ENCODE results near the gene KCTD13.
A peak's percentile ranks its signal among the peaks of the same experiment; 100 is the strongest.
"Not testable (repeated sequence)": the region's sequence is repeated elsewhere in the genome, so short reads cannot be mapped to it uniquely, and the experiment has no call there.

The KCTD13 gene

DNA sequence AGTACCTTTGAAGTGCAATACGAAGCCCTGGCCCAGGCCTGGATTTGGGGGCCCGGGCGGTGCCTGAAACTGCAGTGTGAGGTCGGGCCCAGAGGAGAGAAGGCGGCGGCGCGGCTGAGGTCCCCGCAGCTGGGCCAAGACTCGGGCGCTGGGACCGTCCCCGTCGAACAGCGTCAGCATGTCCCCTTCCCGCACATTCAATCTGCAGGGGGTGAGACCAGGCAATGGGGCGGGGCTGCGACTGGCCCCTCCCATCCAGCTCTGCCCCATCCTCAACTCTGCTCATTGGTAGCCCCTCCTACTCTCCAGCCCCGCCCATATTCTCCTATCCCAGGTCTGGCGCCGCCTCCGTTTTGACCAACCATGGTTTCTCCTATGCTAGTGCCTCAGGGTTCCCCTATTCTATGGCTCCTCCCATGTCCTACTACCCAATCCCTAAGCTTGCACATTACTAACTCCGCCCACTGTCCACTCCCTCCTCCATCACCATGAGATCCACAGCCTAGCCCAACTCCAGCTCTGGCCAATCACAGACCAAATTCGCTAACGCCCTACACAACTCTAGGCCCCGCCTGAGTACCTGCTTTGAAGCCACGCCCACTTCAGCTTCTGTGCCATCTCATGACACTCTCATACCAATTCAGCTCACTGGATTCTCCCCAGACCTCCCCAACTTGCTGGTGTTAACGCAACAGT lies 48.6 kb downstream of the KCTD13 start:
- no peak for DNase-seq (ENCODE audit: low read depth)

DNA sequence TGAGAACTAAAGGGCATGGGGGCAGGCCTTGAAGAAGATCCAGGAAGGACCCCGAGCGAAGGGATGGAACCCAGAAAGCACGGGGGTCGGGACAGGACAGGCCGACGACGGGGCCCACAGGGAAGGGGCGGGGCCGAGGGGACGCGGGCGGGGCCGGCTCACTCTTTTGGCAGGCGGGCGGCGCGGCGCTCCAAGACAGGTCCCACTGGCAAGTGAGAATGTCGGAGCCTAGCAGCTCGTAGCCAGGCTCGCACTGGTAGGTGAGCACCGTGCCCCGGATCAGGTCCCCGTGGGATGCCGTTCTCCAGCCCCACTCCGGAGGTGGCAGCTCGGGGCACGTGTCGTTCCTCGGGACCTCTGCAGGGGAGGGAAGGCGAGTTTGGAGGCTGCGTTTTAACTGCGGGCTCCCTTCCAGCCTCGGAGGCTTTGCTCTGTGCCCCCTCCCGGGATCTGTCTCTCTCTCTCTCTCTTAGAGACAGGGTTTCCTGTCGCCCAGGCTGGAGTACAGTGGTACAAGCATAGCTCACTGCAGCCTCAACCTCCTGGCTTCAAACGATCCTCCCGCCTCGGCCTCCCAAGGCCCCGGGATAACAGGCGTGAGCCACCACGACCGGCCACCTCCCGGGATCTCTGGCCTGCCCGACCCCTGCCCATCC lies 49.3 kb downstream of the KCTD13 start:
- DNase-seq (ENCODE audit: low read depth), result no peak

DNA sequence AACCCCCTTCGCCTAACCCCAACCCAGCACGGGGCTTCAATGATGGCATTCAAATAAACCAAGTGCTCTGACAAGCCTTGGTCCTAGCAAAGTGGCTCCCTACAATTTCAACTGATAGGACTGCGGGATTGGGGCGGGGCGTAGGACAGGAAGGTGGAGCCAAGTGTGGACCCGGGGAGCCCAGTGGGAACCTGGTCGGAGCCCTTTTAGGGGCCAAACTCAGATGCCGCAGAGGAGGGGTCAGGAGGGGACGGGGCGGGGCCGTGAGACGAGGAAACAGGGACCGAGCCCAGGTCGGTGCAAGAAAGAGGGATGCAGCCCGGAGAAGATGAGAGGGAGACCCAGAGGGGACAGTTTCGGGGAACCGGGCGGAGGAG lies 49.8 kb downstream of the KCTD13 start:
- no peak for DNase-seq (ENCODE audit: low read depth)

DNA sequence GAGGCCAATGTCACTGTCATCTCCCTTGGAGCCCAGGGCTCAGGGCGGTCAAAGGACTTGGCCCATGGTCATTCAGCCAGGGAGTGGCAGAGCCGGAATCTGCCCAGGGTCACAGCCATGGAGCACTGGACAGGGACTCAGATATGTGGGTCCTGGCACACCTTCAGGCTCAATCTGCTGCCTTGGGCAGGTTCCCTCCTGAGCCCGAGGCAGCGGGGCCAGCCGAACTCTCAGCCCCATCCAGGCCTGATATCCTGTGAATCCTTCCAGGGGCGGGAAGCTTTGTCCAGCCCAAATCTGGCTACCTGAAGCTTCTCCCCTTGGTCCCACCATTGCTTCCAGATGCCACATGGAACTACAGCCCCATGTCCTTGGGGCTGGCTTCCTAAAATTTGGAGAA lies 50.8 kb downstream of the KCTD13 start:
- no peak for DNase-seq (ENCODE audit: low read depth)

DNA sequence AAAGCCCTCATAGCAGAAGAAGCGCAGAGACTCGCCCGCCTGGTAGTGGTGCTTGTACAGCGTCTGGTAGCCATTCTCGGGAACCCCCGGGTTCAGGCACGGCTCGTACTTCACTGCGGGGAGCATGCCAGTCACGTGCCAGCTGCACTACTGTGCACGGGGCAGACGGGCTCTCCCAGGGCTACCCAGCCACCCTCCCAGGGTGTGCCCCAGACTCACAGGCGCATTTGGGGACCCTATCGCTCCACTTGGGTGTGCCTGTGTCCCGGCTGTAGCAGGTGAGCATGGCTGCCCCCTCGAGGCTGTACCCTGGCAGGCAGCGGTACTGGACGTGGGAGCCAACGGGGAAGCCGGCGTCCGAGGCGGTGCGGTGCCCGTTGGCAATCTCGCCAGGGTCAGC lies 52.7 kb downstream of the KCTD13 start:
- no peak for DNase-seq (ENCODE audit: low read depth)

DNA sequence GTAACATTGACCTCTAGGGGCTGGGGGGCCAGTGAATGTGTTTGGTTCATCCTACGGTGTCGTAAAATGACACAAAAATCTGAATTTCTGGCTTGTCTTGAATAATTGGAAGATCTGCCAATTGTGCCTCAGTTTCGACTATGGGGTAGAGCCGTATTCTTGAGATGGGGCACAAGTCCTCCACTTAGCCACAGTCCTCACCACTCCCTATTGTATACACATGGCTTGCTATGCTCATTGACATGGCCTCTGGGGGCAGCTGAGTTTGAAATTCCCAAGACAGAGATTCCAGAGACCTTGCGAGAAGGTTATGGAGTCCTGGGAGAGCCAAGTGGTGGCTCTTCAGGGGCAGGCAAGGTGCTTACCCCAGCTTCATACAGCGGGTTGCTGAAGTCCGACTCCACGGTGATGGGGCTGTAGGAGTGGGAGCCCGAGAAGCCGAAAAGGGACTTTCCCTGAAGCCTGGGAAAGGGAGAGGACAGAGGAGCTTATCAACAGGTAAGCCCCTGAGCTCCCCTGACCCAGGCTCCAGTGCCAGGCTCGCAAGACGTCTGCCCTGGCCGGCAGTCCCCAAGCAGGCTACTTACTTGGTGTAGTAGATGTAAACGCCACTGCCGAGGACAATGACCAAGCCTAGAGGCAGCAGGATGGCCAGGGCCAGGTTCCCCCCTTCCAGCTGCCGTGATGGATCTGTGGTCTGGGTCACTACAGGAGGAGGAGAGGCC lies 54.0 kb downstream of the KCTD13 start:
- DNase-seq (ENCODE audit: low read depth), result no peak

DNA sequence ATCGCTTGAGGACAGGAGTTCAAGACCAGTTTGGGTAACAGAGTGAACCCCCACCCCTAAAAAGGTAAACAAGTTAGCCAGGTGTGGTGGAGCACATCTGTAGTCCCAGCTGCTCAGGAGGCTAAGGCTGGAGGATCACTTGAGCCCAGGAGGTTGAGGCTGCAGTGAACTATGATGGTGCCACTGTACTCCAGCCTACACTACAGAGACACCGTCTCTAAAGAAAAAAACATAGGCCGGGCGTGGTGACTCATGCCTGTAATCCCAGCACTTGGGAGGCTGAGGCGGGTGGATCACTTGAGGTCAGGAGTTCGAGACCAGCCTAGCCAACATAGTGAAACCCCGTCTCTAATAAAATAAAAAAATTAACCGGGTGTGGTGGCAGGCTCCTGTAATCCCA lies 57.0 kb downstream of the KCTD13 start:
- DNase-seq (ENCODE audit: low read depth), result not testable (repeated sequence)

DNA sequence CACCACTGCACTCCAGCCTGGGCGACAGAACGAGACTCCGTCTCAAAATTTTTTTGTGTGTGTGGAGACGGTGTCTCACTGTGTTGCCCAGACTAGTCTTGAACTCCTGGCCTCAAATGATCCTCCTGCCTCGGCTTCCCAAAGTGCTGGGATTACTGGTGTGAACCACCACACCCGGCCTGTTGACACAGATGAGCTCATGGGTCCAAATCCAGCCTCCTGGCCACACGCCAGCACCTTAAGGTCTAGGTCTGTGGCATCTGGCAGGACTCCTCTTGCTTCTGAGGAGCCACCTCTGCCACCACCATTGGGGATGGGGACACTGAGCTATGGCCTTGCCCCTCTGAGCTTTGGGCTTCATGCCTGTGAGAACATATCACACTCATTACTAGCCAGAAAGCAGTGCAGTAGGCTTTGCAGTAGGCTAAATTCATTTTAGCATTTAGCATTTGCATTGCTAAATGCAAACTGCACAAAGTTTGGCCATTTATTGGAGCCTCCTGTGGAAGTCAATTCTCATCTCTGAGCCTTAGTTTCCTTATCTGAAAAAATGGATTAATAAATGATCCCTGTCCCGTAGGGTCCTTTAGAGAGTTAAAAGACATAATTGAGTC lies 57.5 kb downstream of the KCTD13 start:
- no peak for DNase-seq (ENCODE audit: low read depth)

DNA sequence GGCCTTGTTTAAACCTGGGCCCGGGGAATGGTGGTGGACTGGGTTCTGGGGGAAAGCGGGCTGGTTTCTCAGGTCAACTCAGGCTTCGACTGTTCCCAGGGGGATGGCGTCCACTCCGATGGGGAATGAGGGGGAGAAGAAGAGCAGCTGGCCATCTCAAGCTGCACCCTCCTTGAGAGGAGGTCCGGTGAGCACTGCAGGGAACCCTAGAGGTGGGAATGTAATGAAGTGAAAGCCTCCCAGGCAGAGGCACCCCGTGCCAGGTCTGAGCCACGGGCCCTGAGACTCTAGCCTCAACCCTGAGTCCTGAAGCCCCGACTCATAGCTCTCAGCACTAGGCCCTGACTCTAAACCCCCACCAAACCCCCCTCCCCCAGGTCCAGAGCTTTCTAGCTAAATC lies 61.8 kb downstream of the KCTD13 start:
- no peak for DNase-seq (ENCODE audit: low read depth)

DNA sequence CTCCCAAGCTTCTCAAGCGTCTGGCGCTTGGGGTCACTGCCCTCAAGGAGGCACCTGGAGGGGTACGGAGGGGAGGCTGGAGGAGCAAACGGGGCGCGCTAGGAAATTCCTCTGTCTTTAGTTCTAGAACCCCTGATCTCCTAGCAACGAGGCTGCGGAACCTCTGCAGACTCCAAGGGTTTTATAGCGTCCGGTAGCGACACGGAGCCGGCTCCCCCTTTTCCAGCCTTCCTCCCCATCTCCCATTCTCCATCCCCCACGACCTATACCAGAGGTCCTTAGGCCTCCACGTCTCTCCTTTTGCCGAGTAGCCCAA lies 62.4 kb downstream of the KCTD13 start:
- no peak for DNase-seq (ENCODE audit: low read depth)

DNA sequence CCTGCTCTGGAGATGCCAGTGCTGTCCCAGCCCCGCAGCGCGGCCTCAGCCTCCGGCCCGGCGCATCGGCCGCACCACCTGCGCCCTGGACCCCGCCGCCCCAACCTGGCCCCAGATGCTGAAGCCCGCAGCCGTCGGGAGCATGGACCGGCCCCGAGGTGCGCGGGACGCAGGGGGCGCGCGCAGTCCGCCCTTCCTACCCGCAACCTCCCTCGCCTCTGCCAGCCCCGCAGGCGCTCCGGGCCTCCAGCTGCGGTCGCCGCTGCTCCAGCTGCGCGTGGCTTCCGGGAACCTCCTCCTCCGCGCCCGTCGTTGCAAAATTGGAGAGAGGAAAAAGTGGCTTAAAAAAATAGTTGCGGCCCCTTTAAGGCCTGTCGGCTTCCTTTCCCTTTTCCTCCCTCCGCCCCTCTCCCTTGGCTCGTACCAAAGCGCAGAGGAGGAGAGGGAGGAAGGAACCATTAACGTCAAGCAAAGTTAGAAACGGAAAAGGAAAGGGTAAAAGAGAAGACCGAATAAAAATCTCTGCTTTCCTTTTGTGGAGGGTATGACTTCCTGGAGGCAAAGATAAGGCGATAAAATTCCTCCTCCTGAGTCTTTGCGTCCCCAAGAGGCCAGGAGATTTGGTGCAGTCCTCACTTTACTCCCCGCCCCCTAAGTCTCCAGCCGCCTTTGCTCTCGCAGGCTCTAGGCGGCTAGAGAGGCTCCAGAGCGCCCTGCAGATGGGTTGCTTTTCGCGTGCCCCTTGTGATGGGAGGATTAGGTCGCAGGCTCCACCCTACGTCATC lies 63.0 kb downstream of the KCTD13 start, which contains the start of gene CDIPT:
TSS of gene CDIPT (minus strand) at position 343 of the 785 bp plus-strand sequence. CDS start 369 bp downstream, outside the sequence.
- peak; percentile 91 for DNase-seq (ENCODE audit: low read depth)

DNA sequence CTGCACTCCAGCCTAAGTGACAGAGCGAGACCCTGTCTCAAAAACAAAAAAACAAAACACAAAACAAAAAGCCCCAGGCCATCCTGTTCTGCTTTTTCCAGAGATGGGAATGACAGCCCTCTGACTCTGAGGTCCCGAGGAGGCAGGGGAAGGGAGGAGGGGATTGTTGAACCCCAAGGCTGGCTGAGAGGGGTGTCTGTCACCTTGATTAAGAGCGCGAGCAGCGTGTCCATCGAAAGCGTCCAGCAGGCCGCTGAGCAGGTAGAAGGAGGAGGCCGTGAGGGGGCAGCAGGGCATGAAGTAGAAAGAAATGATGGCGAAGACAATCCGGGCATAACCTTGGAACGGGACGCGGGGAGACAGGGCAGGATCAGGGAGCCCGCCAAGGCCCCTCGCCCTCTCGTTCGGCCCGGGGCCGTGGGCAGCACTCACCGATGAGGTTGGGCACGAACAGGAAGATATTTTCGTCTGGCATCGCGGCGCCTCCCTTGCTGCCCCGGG lies 63.6 kb downstream of the KCTD13 start:
- DNase-seq (ENCODE audit: low read depth), result no peak

DNA sequence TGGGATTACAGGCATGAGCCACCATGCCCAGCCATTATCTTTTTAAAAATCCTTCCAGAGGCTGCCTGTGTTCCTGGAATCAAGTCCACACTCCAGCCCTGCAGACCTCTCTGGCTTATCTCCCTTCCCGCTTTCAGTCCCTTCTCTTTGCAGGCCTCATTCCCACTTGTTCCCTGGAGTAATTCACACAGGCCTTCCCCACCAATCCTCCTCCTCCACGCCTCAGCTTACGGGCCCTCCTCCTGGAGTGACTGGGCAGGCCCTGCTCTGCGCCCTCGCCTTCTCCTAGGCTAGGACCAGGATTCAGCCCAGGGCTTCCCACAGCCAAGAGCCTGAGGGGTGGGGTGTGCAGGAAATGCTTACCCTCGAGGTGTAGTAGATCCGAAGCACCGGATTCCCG lies 65.8 kb downstream of the KCTD13 start:
- DNase-seq (ENCODE audit: low read depth), result no peak

DNA sequence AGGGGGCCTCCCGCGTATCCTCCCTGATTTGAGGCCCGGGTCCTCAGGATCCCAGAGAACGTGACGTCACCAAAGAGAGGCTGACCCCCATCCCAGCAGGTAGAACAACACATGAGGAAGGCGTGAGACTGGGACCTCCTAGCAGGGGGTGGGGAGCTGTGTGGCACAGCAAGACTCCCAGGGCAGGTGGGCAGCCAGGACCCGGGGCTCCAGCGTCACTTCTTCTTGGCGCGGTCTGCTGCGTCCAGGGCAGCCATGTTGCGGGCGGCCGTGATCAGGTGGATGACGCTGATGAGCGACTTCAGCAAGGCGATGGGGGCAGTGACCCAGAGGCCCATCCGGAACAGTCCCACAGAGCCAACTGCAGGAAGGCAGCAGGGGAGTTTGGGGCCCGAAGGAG lies 67.1 kb downstream of the KCTD13 start:
- DNase-seq (ENCODE audit: low read depth), result no peak

DNA sequence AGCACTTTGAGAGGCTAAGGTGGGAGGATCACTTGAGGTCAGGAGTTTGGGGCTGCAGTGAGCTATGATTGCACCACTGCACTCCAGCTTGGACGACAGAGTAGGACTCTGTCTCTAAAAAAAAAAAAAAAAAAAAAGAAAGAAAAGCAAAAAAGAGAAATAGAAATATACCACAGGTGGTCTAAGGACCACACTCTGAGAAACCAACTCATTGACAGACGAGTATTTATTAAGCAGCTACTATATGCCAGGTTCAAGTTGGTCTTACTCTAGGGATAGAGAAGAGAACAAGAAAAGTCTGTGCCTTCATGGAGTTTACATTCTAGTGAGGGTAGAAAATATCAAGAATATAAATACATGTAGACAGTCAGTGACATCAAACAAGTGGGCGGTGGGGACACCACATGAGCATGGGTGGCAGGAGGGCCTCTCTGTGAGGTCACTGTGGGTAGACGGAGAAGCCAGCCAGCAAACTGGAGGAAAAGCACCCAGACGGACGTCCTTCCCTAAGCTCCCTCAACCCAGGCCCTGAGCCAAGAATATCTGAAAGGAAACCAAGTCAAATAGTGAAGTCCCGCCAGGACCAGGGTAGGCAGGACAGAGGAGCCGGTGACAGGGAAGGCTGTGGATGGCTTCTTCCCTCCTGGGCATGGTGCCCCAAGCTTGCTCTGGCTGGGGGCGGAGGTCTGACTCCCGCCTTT lies 67.7 kb downstream of the KCTD13 start:
- no peak for DNase-seq (ENCODE audit: low read depth)

DNA sequence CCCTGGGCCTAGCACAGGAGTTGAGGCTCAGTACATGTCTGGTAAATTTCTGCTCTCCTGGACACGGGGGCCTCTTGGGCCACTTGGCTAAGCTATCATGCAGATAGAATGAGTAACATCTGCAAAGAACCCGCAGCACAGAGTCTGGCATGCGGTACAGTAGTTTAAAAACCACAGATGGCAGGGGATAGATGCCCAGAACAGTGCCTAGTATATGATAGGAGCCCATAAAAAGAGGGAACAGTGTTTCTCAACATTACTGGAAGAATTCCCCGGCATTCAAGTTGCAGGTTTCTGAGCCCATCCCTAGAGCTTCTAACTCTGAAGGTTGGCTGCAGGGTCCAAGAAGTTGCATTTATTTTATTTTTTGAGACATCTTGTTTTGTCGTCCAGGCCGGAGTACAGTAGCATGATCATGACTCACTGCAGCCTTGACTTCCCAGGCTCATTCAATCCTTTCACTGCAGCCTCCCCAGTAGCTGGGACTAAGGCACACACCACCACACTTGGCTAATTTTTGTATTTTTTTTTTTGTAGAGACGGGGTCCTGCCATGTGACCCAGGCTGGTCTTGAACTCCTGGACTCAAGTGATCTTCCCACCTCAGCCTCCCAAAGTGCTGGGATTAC lies 68.8 kb downstream of the KCTD13 start:
- DNase-seq (ENCODE audit: low read depth), result peak; percentile 63

All from stromal cell of bone marrow (primary cell).